ENCODE results near the gene COL27A1.
"Not testable (repeated sequence)": the region's sequence is repeated elsewhere in the genome, so short reads cannot be mapped to it uniquely, and the experiment has no call there.

DNA sequence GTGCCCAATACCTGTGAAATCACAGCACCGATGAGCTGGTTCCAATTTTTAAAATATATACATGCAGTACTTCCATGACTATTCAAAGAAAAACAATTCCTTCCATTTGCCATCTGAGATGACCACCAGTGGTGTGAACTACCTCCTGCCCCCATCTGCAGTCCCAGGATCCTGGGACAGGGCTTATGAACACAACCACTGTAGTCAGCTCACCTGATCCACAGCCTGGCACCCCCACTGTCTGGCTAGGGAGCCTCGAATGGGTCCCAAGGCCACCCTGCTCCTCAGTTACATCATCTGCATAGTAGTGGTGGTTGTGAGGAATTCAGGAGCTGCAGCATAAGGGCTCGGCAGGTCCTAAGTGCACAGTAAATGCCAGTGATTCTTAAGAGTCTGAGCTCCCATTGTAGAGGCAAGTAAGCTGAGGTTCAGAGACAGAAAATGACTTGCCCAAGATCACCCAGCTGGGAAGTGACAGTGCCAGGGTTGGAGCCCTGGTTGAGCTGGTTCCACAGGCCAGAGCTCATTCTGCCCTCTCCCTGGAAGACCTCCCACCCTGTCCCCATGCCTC lies 170.4 kb downstream of the COL27A1 start:
- not testable (repeated sequence) for TF ChIP-seq POLR2A (IDR thresholded peaks at IDR 0.05; ENCODE audit: extremely low read depth, insufficient read length); MYC (IDR thresholded peaks at IDR 0.05; ENCODE audit: low read depth, low read length)
- TF ChIP-seq, protein P1, sequence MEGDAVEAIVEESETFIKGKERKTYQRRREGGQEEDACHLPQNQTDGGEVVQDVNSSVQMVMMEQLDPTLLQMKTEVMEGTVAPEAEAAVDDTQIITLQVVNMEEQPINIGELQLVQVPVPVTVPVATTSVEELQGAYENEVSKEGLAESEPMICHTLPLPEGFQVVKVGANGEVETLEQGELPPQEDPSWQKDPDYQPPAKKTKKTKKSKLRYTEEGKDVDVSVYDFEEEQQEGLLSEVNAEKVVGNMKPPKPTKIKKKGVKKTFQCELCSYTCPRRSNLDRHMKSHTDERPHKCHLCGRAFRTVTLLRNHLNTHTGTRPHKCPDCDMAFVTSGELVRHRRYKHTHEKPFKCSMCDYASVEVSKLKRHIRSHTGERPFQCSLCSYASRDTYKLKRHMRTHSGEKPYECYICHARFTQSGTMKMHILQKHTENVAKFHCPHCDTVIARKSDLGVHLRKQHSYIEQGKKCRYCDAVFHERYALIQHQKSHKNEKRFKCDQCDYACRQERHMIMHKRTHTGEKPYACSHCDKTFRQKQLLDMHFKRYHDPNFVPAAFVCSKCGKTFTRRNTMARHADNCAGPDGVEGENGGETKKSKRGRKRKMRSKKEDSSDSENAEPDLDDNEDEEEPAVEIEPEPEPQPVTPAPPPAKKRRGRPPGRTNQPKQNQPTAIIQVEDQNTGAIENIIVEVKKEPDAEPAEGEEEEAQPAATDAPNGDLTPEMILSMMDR (IDR thresholded peaks at IDR 0.05; ENCODE audit: low read depth, low read length), result not testable (repeated sequence)

Measured in NB4 (cell line).